ENCODE results near the gene ALG10B.

GRCh38 chr12:38282886-38283285 lies 33.7 kb upstream of the ALG10B start:
- TF ChIP-seq CTCF (IDR thresholded peaks at IDR 0.05) = no peak
- TF ChIP-seq POLR2A (IDR thresholded peaks at IDR 0.05) = no peak
